ENCODE results near the gene PHIP.
A peak's percentile ranks its signal among the peaks of the same experiment; 100 is the strongest.
"Not testable (repeated sequence)": the region's sequence is repeated elsewhere in the genome, so short reads cannot be mapped to it uniquely, and the experiment has no call there.

The PHIP gene

GRCh38 chr6:79078075-79078969 lies at the start of gene PHIP:
PHIP (minus strand) TSS chr6:79078254; CDS start chr6:79078068, 186 bp downstream.
- DNase-seq, result peak; percentile 86

DNA sequence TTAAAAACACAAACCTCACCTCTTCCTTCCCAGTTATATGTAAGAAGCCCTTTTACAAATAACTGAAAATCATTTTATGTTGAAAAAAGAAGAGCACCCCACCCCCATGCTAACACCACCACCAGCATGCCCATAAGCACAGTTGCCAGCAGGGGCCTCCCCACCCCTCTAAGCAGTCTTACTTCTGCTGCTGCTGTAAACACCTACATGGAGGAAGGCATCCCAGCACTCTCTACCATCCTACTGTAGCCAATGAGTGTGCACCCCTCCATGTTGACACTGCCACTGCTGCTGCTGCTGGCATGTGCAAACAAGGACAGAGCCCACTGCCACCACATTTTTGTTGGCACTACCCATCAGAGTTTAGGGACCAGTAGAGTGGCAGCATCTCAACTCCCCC lies 49.6 kb upstream of the PHIP start:
- no peak for DNase-seq

GRCh38 chr6:79119217-79119616 lies 41.2 kb upstream of the PHIP start:
- no peak for DNase-seq

DNA sequence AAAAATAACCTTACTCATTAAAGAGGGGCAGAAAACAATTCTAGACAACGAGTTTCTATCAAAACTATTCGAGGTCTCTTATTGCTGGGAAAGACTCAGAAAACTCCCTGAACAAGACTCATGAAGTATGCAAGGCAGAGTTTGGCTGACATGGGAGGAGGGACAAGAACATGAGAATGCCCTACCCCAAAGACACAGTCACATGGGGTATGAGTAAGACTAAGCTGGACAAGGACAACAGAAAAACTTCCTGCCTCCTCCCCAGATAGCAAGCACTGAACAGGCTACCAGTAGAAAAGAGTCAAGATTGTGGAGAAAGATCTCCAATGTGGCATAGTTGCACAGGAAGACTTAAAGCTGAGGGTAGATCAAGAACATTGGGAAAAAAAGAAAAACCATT lies 39.7 kb upstream of the PHIP start:
- DNase-seq, result no peak

- DNase-seq, result no peak
Measured at GRCh38 chr6:79115553-79116182, 37.6 kb upstream of the PHIP start.

DNA sequence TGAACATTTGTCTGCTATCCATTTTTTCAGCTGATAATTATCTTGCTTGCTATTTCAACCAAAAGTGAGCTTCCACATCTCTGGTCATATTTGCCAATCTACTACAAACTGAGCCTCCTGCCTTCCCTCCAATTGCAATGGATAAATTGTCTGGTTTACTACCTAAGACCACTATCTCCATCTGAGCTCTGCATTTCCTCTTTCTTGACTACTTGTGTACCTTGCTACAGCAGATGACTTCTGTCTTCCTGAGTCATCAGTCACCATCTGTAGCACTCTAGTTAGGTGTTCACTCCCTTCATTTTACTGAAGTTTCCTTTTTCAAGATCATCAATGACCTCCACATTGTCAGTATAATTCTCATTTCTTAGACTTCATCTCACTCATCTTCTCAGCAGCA lies 33.5 kb upstream of the PHIP start:
- no peak for DNase-seq

DNA sequence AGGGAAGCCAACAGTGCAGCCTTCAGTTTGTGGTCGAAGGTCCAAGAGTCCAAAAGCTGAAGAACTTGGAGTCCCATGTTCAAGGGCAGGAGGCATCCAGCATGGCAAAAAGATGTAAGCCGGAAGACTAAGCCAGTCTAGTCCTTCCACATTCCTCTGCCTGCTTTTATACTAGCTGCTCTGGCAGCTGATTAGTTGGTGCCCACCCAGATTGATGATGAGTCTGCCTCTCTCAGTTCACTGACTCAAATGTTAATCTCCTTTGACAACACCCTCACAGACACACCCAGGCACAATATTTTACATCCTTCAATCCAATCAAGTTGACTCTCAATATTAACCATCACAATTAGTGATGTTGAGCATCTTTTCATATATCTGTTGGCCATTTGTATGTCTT lies 23.1 kb upstream of the PHIP start:
- DNase-seq, result no peak

DNA sequence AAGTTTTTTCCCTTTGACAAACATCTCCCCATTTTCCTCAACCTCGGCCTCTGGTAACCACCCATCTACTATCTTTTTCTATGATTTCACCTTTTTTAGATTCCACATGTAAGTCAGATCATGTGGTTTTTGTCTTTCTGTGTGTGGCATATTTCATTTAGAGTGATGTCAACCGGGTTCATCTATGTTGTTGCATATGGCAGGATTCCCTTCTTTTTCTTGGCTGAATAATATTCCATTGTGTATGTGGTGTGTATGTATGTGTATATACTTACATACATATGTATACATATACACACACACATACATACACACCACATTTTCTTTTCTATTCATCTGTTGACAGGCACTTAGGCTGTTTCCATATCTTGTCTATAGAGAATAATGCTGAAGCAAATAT lies 22.2 kb upstream of the PHIP start:
- no peak for DNase-seq

- no peak for DNase-seq
Measured at GRCh38 chr6:79094938-79095337, 16.9 kb upstream of the PHIP start.

GRCh38 chr6:79091801-79092200 lies 13.7 kb upstream of the PHIP start:
- not testable (repeated sequence) for DNase-seq

DNA sequence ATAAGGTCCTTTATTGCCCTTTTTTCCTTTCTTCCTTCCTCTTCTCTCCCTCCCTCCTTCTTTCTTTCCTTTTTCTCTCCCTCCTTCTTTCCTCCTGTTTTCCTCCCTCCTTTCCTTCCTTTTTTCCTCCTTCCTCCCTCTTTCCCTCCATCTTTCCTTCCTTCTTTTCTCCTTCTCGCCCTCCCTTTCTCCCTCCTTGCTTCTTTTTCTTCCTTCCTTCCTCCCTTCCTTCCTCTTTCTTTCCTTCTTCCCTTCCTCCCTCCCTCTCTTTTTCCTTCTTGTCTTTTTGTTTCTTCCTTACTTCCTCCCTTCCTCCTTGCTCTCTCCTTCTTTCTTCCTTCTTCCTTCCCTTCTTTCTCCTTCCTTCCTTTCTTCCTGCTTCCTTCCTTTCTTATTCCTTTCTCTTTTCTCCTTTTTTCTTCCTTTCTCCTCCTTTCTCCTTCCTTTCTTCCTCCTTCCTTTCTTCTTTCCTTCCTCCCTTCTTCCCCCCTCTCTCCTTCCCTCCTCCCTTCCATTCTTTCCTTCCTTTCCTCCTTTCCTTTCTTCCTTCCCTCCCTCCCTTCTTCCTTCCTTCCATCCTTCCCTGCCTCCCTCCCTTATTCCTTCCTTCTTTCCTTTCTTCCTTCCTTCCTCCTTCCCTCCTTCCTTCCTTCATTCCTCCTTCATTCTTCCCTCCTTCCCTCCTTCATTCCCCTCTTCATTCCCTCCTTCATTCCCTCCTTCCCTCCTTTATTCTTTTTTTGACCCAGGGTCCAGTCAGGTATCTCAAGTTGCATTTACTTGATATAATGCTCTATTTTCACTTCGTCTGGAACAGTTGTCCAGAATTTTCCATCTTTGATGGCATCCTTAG lies 11.7 kb upstream of the PHIP start:
- DNase-seq, result no peak

- DNase-seq, result no peak
Measured at GRCh38 chr6:79084693-79085092, 6.6 kb upstream of the PHIP start.

DNA sequence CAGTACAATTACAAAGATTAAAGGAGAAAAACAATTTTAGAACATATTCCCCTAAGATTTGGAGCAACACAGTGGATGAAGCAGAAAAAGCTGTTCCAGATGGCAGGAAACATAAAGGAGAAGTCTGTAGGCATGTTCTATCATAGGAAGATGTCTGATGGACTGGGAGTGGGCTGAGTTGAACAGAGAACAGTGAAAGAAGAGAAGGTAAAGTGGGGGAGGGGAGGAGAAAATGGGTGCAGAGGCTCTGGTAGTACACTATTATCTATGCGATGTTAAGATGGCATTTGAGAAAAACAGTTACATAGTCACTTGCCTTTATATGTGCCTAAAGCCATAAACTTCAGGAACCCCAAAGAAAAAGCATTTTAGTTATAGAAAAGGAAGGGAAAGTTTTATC lies 4.2 kb upstream of the PHIP start:
- no peak for DNase-seq

DNA sequence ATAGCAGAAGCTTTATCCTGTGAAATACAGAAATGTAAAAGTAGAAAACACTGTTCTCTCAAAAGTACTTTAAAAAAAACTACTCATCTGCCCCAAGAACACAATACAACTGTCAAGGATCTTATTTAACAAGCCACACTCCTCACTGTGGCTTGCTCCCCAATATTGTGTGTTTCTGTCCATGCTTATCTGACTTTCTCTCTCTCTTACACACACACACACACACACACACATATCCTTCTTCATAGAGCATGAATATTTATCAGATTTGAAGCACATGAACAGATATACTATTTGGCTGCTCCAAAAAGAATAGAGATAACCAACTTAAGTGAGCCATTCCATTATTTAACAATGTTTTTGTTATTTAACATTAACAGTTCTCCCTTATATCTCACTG lies 3.6 kb upstream of the PHIP start:
- DNase-seq, result no peak

GRCh38 chr6:79079561-79080041 lies 1.5 kb upstream of the PHIP start:
- no peak for DNase-seq

- peak; percentile 53 for DNase-seq
Measured at GRCh38 chr6:79077715-79078074, 359 bp downstream of the PHIP start.

- peak; percentile 79 for DNase-seq
Measured at GRCh38 chr6:79076782-79077641, 1.0 kb downstream of the PHIP start.

DNA sequence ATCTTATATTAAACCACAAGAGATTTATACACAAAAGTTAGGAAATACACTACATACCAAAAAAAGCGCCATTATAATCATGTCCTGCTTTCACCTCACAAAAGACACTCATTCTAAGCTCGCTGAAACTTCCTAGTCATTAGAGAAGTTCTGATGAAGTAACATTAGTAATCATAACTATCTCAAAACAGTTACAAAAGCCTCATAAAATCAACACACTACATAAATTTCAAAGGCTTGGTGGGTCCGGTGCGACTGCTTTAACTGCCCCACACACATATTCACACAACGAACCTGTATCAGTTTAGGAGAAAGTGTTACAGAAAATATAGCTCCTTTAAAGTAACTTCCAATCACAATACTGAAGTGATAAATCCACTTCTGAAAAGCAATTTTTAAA lies 1.9 kb downstream of the PHIP start:
- no peak for DNase-seq

GRCh38 chr6:79073888-79074287 lies 4.2 kb downstream of the PHIP start:
- DNase-seq, result no peak

DNA sequence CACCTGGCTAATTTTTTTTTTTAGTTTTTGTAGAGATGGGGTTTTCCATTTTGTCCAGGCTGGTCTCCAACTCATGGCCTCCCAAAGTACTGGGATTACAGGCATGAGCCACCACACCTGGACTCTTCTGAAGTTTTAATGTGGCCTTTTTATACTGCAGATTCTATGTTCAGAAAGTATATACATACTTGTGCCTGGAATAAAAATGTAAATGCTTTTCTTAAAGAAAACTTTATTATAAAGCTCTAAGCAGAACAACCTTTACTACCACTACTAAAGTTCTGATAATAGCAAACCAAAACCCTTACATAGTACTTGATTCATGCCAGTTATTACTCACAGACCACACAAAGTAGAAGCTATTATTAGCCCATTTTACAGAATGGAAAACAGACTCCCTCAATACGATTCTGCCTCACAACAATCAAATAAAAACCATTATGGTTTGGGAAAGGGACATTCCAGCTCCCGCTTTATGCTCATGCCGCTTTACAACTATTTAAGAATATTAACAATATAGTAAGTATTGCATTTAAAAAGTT lies 5.3 kb downstream of the PHIP start:
- no peak for DNase-seq

- DNase-seq, result no peak
Measured at GRCh38 chr6:79071547-79071946, 6.5 kb downstream of the PHIP start.

GRCh38 chr6:79070206-79070825 lies 7.7 kb downstream of the PHIP start:
- no peak for DNase-seq
